ENCODE data around the gene FBXO34.

FBXO34 gene

GRCh38 chr14:55387121-55387520 is 115.9 kb downstream of the FBXO34 start:
- DNase-seq = no peak

GRCh38 chr14:55388160-55388559 is 116.9 kb downstream of the FBXO34 start:
- no peak for DNase-seq

- DNase-seq = no peak
Observed at GRCh38 chr14:55389330-55389729, 118.1 kb downstream of the FBXO34 start.

GRCh38 chr14:55398679-55399078 is 127.5 kb downstream of the FBXO34 start:
- DNase-seq = no peak

- DNase-seq = no peak
Observed at GRCh38 chr14:55399183-55399582, 128.0 kb downstream of the FBXO34 start.

GRCh38 chr14:55399852-55400251 is 128.6 kb downstream of the FBXO34 start:
- DNase-seq = no peak

- DNase-seq = no peak
Observed at GRCh38 chr14:55401751-55402150, 130.5 kb downstream of the FBXO34 start.

Measured in GF-D8 (cell line).